NCI-H1694 treated with DMSO at 0.1 percent for 48 hours (cell line): ENCODE measurements around the gene RNF10.
"Not testable (repeated sequence)": the region's sequence is repeated elsewhere in the genome, so short reads cannot be mapped to it uniquely, and the experiment has no call there.

Experiments
- DNase-seq: peaks from one replicate; lab custom pipeline; 2025; lab: John Stamatoyannopoulos, UW

The RNF10 gene

DNA sequence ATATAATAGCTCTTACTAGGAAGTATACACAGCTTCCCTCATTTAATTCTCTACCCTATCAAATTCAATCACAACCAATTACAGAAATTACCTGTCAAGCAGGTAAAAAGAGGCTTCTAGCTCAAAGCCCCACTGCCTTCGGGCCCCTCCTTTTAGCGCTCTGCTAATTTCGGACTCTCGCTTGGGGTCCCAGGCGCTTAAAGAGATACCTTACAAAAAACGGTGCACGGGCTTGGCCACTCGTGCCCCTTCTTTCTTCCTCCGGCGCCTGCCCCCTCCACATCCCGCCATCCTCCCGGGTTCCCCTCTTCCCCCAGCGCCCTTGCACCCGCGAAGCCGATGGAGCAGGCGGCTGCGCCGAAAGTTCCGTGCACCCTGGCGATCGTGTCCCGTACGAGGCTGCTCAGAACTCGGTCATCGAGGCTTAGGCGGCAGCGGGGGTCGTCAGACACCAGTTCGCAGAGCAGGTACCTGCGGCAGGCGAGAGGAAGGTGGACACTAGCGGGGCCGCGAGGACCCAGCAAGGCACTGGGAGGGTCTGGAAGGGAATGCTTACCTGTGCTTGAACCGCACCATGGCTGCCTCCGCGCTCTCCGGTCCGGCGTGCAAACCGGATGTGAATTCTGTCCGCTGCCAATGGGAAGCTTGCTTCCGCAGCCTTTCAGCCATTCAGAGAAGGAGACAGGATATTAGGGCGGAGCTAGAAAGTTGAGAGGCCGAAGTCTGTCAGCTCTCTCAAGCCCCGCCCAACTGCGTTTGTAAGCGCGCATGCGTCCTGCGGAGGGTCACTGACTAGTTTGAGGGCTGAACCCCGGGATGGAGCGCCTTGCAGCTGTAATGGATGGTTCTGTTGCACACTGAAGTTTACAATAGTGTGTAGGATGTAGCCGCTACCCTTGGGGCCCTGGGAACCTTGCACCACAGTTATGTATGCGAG, 46.9 kb downstream of the RNF10 start, which contains the start of gene POP5:
Gene POP5, minus strand, starts transcription at position 616 of the 937 bp plus-strand sequence. Its CDS starts 40 bp downstream, at position 576.
- peak; percentile 96 for DNase-seq

GRCh38 chr12:120581998-120582397, 47.8 kb downstream of the RNF10 start:
- no peak for DNase-seq

DNA sequence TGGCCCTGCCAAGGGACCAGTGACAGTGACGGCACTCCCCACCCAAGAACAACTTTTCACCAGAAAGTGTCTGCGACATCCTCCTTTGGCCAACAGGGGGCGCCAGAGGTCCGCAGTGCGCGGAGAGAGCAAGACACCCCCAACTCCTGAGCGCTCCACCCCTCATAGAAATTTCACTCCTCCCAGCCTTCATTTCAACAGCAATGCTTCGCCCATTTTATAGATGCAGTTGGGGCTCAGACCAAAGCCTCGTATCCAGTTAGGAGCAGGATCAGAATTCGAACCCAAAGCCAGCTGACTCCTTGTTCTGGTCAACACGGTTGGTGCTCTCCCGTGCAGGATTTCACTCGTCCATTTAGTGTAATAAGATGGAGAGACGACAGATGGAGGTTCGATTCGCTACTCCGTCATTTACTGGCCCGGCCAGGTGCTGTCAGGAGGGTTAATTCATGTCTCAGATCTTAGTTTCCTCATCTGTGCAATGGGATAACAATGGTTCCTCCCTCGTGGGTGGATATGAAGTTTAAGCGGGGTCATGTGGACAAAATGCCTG, 49.4 kb downstream of the RNF10 start:
- peak; percentile 39 for DNase-seq

GRCh38 chr12:120584343-120585149, 50.4 kb downstream of the RNF10 start:
- no peak for DNase-seq

DNA sequence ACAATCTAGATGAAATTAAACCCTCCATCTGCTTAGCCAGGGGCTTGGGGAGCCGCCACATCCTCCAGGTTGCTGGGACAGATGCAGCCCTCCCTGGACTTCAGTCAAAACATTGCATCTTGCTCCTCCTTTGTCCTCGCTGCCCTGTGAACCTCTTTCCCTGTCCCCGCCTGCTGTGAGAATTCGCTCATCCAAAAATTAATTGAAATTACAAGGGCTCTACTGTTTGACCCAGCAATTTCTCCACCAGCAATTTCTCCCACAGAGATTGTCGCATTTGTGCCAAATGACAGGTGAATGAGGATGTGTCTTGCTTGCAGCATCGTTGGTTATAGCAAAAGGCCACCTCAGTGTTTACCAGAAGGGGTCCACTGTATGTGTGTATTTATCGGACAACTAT, 52.0 kb downstream of the RNF10 start:
- DNase-seq, result no peak

- DNase-seq, result no peak
These were observed 52.7 kb downstream of the RNF10 start for GRCh38 chr12:120586860-120587259.

DNA sequence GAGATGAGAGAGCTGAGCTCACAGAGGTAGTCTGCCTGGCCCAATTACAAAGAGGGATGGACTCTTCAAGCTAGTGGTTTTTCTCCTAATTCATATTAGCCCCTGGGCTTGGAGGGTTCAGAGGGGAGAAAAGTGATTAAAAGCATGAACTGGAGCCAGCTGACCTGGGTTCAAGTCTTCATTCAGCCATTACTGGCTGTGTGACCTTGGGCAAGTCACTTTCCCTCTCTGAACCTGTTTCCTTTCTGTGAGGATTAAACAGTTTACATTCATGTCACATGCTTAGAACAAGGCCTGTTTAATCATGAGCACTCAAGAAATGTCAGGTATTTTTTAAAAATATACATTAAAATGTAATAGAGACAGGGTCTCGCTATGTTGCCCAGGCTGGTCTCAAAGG, 54.2 kb downstream of the RNF10 start:
- DNase-seq, result no peak

DNA sequence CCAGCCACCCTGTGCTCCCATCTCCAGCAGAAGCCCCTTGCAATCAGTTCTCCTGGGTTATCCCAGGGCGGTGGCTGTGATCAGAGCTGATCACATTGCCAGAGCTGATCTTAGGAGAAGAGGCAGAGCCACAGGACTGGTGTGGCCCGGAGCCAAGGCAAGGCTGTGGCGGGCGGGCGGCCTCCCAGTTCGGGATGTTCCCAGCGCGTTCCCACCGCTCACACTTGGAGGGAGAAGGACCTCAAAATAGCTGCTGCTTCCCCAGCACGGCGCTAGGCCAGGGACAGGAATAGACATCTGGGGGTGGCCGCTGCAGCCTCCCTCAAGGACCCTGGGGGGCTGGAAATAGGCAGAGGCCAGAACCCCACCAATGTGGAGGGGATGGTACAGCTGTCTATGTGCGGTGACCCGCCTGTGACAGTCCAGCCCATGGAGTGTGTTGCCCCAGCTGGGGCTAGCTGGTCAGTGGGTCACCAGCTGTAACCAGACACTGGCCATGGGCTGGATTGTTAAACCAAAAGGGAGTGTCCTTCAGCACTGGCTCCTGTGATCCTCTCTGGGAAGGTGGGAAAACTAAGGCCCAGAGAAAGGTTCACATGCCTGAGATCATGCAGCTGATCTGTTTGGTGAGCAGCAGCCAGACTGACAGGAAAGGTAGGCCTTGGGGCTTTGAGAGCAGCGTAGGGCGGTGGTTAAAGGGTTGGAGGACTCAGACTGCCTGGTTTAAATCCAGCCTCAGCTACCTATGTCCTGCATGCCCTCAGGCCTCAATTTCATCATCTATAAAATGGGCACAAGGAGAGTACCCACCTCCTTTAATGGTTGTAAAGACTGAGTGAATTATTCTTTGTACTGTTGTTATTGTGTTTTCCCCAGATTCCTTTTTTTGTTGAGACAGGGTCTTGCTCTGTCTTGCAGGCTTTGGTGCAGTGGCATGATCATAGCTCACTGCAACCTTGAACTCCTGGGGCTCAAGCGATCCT, 55.1 kb downstream of the RNF10 start:
- DNase-seq, result no peak

DNA sequence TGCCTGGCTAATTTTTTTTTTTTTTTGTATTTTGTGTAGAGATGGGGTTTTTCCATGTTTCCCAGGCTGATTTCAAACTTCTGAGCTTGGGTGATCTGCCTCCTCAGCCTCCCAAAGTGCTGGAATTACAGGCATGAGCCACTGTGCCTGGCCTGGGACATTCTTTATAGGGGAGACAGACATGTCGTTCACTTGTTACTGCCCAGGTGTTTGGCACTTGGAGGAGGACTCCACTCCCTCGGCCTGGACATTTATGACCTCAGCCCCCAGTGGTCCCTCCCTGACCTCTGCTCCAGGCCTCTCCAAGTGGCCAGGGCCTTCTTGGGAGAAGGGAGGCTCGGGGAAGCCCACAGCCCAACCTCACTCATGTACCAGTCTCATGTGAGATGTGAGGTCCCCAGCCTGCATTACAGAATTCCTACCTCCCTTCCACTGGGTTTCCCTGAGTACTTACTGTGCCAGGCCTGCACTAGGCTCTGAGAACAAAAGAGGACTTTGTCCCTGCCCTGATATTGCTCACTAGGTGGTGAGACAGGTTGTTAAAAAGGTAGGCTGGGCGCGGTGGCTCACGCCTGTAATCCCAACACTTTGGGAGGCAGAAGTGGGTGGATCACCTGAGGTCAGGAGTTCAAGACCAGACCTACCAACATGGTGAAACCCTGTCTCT, 56.7 kb downstream of the RNF10 start:
- no peak for DNase-seq

GRCh38 chr12:120592121-120593049, 58.2 kb downstream of the RNF10 start:
- DNase-seq, result no peak

DNA sequence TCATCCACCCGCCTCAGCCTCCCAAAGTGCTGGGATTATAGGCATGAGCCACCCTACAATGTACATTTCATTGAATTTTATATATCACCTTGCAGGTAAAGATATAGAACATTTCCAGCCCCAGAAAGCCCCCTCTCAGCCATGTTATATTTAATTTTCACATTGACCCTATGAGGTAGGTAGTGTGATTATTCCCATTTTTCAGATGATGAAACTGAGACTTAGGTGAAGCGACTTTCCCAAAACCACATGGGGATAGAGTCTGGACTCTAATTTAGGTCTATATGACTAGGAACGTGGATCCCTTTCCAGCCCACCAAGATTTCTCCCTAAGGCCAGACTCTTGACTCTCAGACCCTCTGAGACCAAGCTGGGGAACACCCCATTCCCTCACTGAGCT, 62.7 kb downstream of the RNF10 start:
- DNase-seq, result no peak

- DNase-seq, result no peak
These were observed 63.7 kb downstream of the RNF10 start for GRCh38 chr12:120597861-120598260.

- DNase-seq, result no peak
These were observed 64.7 kb downstream of the RNF10 start for GRCh38 chr12:120598674-120599463.

DNA sequence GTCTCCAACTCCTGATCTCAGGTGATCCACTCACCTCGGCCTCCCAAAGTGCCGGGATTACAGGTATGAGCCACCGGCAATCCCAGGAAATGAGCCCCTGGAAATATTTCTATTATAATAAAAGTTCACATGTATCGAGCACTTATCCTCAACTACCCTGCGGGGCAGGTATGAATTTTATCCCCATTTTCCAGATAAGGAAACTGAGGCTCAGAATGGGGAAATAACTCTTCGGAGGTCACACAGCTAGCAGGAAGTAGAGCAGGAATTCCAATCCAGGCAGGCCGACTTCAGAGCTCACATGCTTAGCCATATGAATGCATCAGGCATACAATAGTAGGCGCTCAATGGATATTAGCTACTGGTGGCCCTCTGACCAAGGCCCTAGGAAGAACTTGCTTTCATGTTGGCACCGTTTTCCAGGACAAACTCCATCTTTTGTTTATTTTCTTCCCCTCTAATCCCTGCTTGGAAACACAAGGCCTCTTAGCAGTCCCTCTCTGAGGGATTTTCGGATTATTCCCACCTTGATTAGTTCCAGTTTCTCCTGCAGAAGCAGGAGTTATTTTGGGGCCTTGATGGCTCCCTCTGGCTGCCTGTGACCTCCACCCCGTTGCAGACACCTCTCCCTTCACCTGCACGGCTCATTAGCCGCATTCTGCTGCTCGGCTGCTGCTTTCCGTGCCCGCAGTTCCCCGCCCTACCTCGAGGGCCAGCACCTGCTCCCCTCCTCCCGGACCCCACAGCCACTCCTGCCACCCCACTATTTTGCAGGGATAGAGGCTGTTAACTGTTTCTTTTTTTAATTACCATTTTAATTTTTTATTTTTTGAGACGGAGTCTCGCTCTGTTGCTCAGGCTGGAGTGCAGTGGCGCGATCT, 65.8 kb downstream of the RNF10 start:
- no peak for DNase-seq

DNA sequence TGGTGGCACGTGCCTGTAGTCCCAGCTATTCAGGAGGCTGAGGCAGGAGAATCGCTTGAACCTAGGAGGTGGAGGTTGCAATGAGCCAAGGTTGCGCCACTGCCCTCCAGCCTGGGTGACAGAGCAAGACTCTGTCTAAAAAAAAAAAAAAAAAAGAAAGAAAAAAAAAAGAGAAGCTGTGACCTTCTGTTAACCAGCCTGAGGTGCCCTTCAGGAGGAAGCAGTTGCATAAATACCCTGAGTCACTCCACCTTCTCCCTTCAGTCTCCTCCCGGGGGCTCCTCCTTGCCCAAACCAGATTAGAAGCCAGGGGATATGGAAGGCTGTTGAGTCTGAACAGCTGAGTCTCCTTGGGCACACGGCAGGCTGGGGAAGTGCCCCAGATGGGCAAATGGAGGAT, 68.3 kb downstream of the RNF10 start:
- not testable (repeated sequence) for DNase-seq

DNA sequence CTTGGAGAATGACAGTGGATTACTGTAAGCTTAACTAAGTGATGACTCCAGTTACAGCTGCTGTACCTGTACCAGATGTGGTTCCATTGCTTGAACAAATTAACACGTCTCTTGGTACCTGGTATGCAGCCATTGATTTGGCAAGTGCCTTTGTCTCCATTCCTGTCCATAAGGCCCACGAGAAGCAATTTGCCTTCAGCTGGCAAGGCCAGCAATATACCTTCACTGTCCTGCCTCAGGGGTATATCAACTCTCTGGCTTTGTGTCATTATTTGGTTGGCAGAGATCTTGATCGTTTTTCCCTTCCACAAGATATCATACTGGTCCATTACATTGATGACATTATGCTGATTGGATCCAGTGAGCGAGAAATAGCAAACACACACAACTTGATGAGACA, 76.4 kb downstream of the RNF10 start:
- no peak for DNase-seq

DNA sequence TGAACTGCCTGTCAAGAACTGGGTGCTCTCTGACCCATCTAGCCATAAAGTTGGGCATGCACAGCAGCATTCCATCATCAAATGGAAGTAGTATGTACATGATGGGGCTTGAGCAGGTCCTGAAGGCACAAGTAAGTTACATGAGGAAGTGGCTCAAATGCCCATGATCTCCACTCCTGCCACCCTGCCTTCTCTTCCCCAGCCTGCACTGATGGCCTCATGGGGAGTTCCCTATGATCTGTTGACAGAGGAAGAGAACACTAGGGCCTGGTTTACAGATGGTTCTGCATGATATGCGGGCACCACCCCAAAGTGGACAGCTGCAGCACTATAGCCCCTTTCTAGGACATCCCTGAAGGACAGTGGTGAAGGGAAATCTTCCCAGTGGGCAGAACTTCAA, 77.4 kb downstream of the RNF10 start:
- DNase-seq, result not testable (repeated sequence)

- DNase-seq, result no peak
These were observed 80.7 kb downstream of the RNF10 start for GRCh38 chr12:120614848-120615247.
